HG02938 (cell line): Measurements from ENCODE around the gene MPO.

Experiments used
- ATAC-seq: cut with Tn5 transposase; IDR thresholded peaks from one replicate; pipeline ENCODE4 v1.9.1; 2021; ENCODE audit warnings: mild to moderate bottlenecking, moderate library complexity; ENCODE audit not compliant: unreplicated experiment

The MPO gene

DNA sequence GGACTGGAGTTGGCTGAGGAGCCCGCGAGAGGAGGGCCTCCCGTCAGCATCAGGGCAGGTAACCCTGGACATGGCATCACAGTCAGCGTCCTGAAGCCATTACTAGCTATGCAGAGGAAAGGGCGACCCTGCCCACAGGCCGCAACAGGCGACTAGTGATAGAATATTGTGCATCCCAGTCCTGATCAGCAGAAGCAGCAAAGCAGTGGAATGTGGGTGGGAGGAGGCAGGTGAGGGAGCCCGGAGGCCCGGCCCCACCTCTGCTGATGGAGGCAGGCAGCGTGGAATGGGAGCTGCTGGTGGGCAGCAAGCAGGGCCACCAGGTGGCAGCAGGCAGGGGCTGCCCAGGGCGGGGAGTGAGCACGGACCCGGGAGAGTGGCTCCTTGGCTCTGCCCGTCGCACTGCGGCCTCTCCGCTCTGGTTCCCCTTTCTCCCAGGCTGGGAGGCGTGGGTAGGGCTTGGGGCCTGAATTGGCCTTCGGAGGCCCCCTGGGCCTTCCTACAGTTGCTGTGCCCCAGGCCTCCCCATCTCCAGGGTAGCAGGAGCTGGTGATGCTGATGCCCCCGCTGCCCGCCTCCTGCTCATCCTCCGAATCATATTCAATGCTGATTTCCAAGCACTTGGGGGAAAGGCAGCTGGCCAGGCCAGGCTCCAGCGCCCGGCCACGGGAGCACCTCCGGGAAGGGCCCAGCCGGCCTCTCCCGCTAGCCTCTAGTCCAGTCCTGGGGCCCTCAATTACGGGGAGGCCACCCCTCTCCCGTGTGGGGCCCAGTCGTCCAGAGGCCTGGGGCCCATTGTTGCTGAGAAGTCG lies 27.6 kb upstream of the MPO start:
- ATAC-seq, result no peak

DNA sequence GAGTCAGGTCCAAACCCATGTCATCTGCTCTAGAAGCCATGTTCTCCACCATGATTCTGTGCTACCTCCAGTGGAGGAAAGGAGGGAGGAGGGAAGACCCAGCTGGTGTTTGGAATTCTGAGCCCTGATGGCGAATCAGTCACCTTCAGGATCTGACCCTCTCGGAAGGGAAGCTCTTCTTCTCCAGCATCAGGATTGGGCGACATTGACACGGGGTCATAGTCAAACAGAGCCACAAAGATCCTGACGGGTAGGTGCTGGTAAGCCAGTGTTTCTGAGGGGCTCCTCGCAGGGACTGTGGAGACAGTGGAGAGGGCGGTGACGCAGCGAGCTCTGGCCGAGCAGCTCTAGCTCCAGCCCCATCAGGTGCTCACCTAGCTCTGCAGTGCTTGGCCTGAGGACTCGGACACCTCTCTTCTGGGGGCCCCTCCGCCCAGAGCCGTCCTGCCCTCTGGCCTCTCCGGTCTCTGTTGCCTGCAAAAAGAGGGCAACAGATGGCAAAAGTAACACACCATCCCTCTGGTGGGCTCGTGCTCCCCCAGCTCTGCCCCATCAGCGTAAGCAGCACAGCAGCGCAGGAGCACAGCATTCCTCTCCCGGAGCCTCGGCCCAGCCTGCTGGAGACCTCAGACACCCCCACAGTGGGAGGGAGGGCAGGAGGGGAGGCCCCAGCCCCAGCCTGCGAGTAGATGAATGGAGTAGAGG lies 26.9 kb upstream of the MPO start:
- no peak for ATAC-seq

DNA sequence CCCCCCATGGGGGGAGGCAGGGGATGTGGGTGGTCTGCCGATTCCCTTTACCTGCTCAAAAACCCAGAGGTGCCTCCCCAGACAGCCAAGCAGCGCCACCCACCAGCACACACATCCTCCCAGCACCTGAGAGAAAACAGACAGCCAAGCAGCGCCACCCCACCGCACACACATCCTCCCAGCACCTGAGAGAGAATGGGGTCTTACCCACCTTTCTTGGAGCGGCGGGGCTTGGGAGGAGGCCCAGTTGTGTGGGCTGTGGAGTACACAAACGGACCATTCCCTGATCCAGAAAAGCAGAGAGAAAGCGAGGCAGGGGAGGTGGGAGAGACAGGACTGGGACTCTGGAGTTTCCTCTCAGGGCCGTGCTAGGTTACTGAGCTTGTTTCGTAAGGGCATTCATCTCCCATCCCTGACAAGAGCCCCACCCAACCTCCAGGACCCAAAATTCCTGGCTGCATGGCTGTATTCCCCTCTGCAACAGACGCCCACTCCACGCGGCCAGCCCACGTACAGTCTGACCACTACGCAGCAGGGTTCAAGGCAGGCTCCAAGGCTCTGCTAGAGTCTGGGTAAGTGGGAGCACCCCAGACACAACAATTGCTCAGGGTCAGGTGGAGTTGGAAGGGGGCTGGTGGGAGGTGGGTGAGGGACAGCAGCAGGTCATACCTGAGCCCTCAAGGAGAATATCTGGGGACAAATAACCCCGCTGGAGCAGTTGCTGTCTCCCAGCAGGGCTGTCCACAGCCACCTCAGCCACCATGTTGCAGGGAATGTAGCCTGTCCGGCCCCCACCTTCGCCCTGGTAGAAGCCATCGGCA lies 25.6 kb upstream of the MPO start:
- no peak for ATAC-seq

DNA sequence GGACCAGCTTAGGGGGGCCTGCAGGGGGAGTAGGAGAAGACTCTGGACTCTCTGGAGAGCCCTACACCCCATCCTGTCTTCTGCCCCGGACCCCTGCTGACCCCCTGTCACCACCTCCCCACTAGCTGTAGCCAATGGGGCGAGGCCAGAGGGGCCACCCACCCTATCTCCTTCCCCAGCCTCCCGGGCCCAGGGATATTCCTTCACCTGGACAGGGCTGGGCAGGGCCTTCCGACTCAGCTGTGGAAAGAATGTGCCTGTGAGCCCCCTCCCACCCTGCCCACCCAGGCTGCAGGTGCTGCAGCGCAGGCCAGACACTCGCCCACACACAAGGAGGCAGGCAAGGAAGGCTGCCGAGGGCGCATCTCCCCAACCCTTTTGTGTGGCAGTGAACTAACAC lies 24.9 kb upstream of the MPO start:
- ATAC-seq, result no peak

DNA sequence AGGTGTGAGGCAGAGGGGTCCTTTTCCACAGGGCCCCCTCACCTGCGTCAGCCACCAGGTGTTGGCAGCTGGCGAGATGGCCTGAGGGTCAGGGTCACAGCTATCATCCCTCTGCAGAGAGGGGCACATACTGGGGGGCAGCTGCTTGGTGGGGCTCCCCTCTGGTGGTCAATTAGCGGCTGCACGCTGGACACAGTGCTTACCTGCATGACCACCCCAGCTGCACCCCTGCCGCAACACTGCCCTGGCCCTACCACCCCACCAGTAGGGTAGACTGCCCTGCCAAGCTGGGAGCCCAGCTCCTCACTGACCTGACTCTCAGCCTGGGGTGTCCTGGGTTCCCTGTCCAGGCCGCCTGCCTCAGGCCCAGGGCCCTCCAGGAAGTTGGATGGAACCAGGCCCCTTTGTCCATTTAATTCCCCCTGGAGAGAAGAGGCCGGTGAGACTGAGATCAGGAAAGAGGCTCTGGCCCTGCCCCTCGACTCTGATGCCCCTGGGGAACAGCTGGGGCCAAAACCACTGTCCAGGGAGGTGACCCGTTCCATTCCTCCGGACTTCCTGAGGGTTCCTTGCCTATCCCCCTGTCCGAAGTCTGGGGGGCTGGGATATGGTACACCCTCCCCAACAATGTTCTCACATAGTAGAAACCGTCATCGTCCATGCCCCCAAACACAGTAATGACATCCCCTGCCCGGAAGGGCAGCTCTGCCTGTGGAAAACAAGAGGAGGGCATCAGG lies 24.2 kb upstream of the MPO start:
- ATAC-seq, result no peak

DNA sequence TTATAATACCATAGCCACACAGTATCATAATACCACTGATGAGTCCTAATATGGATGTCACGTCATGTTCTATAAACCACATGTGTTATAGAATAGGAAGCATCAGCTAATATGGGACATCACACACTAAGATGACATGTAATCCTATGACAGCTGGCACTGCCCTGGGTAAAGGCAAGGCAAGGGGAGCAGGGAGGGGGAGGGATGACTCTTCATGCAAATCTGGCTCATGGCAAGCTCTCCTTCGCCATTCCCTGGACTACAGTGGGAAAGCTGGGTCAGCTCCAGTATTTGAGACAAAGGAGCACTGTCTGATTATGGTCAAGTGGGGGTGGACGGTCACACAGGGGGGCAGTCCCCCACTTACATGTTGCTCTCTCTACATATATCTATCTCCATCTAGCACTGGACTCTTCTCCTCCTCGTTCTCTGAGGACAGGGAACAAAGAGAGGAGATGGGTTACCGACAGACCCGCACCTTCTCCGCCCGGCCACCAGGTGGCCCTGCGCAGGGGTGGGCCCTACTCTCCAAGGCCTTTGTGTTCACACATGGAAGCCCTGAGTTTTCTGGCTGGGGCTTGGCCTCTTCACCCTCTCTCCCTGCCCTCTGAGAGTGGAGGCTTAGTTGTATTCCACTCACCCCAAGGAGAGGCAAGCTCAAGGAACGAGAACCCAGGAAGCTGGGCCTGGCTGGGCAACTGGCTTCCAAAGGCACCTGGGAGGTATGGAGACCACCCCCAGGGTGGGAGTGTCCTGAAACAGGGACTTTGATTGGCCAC lies 23.4 kb upstream of the MPO start:
- no peak for ATAC-seq

DNA sequence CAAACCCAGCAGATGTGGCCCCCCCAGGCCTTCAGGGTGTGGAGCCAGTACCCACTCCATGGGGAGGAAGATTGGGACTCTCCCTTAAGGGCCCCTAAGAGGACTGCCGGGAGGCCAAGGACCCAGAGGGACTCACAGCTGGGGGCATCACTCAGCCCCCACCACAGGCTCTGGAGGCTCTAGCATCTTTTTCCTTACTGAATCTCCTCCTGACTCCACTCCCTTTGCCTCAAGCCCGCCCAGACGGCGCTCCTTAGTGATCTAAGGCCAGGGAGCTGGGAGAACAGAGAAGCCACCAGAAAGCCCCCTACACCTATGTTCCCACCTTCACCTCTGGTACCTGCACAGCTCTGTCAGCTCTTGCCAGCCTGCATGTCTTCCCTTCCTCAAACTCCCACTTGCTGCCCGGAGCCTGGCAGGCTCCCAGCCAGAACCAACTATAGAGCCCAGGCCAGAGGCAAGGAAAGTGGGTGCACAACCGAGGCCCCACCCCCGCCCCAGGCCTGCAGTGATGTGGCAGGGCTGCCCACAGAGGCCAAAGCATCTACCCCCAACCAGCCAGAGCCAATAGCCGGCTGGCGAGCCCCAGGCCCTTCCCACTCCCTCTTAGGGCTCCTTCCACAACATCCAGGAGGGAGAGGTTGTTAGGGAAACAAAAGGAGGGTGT lies 22.3 kb upstream of the MPO start:
- ATAC-seq, result no peak

DNA sequence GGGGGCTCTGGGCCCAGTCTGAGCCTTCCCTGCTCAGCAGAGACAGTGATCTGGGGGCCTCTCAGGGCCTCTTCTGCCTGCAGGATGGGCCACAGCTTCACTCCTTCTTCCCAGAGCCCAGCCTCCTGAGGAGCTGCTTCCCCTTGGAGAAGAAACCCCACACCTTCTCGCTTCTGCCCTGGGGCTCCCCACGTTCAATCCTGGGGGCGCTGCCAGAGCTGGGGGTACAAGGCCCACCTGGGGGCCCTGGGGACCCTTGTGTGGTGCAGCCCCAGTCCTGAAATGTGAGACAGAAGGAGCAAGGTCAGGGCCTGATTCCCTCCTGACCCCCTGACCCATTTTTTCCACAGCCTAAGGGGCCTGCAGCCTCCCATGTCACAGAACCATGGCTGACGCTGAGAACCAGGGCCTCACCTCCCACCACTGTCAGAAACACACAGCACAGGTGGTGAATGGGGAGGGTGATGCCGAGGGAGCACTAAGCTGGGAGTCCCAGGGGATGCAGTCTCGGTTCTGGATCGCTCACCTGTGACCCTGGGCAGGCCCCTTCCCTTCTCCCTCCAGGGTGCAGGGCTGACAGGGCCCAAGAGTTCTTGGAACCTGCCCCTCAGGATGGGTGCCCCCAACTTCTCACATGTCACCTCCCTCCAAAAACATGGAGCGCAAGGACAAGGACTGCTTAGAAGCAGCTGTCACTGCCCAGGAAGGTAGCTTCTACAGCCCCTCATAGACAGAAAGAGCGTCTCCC lies 21.6 kb upstream of the MPO start:
- ATAC-seq, result no peak

DNA sequence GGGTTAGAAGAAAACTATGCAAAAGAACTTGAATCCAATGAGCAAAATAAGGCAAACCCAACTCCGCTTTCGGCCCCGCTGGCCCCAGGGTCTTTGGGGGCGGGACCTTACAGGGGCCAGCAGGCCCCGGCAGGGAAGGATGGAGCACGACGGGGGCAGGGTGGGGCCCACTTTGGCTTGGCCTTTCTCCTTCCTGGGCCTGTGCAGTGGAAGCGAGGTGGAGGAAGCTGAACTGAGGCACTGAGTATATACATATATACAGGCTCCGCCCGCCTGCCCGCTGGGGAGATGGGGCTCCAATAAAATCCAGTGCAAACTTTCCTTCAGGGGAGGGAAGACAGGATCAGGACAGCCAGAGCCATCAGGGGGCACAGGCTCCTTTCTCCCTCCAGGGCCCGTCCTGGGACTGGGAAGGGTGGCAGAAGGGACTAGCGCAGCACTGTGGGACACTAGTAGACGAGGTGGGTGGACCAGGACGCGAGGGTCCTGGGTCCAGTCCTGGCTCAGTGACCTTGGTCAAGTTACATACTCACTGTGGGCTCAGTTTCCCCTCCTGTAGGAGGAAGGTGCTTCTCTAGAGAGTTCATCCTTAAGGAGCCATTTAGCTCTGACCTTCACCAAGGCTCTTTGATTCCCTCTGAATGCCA lies 20.9 kb upstream of the MPO start:
- no peak for ATAC-seq

DNA sequence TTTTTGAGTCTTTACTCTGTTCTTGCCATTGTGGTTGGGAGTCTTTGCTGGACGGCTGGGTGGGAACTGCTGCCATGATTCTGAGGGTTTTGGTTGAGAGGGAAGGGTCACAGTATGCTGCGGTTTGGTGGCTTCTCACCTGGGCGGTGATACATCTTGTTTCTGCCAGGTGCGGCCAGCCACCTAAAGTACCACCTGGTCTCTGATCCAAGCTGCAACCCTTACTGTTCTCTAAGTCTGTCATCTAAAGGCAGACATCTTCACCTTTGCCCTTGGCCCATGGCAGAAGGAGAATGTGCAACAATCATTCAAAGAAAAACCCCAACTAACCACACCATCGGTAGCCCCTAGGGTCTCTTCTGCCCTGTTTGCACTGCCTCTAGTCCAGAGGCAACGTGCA lies 19.6 kb upstream of the MPO start:
- ATAC-seq, result no peak

DNA sequence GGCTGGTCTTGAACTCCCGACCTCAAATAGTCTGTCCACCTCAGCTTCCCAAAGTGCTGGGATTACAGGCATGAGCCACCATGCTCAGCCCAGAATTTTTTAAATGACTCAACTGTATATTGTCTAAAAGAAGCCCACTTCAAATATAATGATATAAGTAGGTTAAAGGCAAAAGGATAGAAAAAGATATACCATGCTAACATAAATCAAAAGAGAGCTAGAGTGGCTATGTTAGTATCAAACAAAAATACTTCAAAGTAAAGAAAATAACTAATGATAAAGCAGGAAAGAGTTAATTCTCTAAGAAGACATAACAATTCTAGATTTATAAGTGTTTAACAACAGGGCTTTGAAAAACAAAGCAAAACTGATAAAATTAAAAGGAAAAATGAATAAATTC lies 13.3 kb upstream of the MPO start:
- ATAC-seq, result no peak

DNA sequence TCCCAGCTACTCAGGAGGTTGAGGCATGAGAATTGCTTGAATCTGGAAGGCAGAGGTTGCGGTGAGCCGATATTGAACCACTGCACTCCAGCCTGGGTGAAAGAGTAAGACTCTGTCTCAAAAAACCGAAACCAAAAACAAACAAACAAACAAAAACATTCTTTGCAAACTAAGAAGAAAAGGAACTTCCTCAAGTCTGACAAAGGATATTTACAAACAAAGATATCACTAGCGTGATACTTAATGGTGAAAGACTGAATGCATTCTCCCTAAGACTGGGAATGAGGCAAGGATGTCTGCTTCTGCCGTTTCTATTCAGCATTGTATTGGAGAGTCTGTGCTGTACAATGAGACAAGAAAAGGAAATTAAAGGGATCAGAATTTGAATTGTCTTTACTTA lies 10.5 kb upstream of the MPO start:
- ATAC-seq, result no peak

DNA sequence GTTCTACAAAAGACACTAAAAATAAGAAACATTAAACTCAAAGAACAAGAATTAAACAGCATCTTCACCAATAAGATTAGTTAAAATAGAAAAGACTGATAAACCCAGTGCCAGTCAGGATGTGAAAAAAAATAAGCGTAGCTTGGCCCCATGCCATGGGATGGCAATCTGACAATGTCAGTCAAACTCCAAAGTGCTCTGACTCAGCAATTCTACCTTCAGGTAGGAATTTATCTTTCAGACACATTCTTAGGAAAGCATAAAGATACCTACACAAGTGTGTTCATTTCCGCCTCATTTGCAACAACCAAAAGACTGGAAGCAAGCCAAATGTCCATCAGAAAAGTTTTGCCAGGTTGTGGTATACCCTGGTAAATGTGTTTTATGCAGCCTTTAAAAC lies 9.1 kb upstream of the MPO start:
- ATAC-seq, result no peak

DNA sequence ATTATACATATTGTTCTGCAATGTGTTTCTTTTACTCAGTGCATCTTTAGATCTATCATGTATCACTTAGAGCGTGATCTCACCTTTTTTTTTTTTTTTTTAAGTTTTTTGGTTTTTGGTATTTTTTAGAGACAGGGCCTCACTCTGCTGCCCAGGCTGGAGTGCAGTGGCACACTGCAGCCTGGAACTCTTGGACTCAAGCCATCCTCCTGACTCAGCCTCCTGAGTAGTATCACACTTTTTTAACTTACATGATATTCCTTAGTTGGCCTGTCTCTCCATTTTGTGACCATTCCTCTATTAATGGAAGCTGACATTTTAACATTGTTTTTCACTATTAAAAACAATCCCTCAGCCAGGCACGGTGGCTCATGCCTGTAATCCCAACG lies 4.7 kb upstream of the MPO start:
- no peak for ATAC-seq

DNA sequence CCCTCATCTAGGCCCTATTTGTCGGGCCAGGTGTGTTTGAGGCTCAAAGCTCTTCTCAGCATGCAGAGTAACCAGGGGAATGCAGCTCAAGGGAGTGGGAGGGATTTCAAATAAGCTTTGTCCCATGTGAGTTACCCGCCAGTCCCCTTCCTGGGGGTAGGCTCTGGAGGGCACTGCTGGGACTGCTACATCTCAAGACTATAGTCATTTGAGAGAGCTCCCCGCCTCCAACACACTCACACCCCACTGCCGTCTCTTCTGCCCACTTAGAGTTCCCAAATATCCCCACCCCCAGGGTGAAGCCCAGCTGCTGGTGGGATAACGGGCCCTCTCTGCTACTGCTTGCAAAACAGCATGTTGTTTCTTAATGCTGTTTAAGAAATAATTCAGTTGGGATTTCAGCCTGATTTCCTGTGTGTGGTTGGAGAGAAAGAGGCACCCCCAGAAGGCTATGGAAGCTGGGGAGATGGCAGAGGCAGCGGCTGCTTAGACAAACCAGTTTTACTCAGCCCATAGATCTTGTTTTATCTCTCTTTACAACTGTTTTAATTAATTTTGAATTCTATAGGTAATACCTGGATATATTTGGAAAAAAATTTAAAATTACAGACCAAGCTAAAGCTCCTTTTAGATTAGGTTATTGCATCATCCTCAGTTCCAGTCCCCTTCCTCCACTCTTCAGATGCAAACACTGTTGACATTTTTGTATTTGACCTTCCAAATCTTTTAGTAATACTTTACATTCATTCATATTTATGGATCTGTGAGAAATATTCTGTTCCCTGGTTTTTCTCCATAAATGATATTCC lies 4.1 kb upstream of the MPO start:
- no peak for ATAC-seq

DNA sequence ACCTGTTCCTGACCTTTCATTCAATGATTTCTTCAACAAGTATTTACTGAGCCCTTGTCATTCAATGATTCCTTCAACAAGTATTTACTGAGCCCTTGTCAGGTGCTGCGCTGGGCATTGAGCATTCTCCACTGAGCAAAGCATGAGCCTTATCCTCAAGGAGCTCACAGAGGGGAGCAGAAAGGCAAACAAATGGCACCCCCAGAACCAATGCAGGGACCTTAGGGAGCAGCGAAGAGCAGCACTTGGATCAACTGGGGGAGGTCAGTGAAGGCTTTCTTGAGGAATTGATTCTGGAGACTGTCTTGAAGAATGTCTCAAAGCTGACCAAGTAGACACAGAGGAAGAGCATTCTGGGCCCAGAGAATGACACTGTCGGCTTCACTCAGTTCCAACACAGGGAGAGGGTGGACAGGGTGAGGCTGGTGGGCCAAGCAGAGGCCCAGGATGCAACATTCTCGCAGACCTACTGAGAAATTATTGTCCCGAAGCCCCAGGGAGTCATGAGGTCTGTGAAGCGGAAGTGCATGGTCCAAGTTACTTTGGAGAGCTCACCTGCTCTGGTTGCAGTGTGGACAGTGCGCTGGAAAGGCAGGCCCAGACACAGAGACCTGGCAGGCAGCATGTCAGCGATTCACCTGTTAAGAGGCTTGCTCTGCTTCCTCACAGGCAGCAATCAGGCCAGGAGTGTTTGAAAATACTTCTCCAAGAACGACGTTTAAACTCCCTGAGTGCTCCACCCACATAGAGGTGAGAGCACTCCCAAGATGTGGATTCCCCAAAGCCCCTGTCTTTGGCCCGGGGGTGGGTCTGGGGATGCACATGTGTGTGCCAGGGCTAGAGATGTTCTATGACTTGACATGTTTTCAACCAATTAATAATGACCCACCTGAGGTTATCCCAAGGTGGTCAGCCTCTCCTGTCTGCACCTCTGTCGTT lies 3.2 kb upstream of the MPO start:
- no peak for ATAC-seq

DNA sequence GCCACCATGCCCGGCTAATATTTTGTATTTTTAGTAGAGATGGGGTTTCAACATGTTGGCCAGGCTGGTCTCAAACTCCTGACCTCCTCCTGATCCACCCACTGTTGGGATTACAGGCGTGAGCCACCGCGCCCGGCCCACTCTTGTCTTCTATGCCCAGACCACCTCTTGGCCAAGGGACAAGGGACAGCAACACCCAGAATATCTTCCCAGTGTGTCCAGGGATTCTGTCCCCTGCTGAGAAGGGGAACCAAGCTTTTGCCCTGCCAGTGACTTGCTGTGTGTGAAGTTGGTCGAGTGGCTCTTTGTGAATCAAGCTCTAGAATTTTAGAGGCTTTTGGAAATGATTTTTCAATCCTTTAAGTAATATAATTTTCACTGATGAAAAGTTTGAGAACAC lies 1.7 kb upstream of the MPO start:
- ATAC-seq, result no peak
